GM18870 (cell line): ENCODE results near the gene ABCA7.

Experiments
- ATAC-seq: cut with Tn5 transposase; IDR thresholded peaks from one replicate; pipeline ENCODE4 v1.9.1; 2021; ENCODE audit warnings: moderate library complexity; ENCODE audit not compliant: unreplicated experiment

ABCA7 gene

DNA sequence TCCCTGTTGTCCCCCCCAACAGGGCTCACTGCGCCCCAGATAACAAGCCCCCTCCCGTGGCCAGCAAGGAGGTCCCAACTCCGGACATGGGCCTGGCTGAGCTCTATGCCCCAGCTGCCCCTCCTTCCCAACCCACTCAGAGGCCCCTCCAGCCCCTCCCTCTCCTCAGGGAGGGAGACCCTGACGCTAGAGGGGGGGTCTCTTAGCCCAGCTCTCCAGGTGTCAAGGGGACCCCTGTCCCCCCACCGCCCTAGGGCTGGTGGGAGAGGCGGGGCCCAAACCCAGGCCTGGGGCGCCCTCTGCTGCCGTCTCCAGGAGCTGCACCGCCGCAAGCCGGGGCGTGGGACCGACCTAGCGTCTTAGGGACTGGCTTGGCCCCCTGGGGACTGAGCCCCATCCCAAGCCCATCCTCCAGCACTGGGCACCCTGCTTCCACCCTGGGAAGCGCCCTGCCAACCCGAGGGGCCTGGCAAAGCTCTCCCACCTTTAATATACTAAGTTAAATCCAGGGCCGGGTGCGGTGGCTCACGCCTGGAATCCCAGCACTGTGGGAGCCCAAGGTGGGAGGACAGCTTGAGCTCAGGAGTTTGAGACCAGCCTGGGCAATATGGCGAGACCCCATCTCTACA is 38.3 kb upstream of the ABCA7 start:
- ATAC-seq: no peak

DNA sequence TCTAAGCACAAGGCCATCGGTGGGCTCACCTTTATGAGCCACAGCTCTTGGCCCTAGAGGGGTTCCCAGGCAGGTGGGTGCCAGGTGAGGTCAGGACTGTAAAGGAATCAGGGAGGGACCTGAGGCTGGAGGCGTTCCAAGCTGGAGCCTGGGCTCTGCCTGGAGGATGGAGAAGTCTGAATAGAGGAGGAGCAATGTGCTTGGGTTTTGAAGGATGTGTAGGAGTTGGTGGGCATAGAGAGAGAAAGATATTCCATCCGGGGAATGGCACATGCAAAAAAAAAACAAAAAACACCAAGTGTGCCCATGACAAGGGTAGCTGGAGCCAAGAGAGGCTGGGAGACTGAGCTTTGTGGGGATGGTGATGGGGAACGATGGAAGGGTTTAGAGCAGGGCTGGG is 37.3 kb upstream of the ABCA7 start:
- no peak for ATAC-seq

DNA sequence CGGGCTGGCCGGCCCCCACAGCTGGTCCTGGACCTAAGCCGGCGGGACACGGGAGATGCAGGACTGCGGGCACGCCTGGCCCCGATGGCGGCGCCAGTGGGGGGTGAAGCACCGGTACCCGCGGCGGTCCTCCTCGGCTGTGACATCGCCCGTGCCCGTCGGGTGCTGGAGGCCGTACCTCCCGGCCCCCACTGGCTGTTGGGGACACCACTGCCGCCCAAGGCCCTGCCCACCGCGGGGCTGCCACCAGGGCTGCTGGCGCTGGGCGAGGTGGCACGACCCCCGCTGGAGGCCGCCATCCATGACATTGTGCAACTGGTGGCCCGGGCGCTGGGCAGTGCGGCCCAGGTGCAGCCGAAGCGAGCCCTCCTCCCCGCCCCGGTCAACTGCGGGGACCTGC is 36.6 kb upstream of the ABCA7 start:
- no peak for ATAC-seq

DNA sequence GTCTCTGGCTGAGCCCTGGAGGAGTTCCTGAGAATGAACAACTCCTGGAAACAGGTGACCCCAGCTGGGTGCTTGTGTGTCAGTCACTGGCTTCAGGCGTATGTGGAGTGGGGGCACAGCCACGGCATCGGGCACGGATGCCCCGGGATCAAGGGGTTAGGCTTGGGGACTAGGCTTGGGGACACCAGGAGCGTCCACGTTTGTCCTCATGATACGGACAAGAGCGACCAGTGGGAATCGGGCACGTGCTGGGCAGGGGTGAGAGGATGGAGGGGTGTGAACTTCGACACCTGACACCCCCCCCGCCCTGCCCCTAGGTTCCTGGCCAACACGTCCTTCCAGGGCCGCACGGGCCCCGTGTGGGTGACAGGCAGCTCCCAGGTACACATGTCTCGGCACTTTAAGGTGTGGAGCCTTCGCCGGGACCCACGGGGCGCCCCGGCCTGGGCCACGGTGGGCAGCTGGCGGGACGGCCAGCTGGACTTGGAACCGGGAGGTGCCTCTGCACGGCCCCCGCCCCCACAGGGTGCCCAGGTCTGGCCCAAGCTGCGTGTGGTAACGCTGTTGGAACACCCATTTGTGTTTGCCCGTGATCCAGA is 35.6 kb upstream of the ABCA7 start:
- ATAC-seq: no peak

DNA sequence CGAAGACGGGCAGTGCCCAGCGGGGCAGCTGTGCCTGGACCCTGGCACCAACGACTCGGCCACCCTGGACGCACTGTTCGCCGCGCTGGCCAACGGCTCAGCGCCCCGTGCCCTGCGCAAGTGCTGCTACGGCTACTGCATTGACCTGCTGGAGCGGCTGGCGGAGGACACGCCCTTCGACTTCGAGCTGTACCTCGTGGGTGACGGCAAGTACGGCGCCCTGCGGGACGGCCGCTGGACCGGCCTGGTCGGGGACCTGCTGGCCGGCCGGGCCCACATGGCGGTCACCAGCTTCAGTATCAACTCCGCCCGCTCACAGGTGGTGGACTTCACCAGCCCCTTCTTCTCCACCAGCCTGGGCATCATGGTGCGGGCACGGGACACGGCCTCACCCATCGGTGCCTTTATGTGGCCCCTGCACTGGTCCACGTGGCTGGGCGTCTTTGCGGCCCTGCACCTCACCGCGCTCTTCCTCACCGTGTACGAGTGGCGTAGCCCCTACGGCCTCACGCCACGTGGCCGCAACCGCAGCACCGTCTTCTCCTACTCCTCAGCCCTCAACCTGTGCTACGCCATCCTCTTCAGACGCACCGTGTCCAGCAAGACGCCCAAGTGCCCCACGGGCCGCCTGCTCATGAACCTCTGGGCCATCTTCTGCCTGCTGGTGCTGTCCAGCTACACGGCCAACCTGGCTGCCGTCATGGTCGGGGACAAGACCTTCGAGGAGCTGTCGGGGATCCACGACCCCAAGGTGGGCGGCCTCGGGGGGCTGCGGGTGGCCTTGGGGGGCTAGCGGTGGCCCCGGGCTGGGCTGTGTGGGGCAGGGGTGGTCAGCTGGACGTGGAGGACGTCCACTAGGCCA is 34.9 kb upstream of the ABCA7 start:
- no peak for ATAC-seq

DNA sequence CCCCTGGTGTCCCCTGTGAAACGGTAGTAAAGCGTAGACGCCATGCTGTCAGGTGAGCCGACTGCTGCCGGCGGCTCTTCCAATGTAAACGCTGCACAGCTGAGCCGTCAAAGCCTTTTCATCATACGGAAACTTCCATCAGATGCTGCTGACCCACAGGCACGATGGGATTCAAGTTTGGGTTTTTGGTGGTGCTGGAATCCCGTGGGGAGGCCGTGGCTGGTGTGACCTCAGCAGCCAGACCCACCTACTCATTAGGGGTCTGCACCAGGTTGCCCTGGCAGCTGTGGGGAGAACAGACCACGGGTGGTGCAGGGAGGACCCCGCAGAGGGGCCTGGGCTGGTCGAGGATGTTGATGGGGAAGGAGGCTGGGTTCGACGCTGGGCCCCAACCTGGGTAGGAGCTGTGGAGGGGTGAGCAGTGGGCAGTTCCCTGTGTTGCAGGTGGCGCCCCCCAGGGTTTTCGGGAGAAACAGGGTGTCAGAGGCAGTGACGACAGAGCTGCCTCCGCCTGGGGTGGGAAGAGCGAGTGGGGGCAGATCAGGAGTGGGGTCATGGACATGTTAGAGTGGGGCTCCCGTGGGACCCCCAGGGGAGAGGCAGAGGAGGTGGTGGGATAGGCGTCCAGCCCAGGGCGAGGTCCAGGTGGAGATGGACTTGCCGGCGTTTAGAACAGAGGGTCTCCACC is 33.1 kb upstream of the ABCA7 start:
- no peak for ATAC-seq

DNA sequence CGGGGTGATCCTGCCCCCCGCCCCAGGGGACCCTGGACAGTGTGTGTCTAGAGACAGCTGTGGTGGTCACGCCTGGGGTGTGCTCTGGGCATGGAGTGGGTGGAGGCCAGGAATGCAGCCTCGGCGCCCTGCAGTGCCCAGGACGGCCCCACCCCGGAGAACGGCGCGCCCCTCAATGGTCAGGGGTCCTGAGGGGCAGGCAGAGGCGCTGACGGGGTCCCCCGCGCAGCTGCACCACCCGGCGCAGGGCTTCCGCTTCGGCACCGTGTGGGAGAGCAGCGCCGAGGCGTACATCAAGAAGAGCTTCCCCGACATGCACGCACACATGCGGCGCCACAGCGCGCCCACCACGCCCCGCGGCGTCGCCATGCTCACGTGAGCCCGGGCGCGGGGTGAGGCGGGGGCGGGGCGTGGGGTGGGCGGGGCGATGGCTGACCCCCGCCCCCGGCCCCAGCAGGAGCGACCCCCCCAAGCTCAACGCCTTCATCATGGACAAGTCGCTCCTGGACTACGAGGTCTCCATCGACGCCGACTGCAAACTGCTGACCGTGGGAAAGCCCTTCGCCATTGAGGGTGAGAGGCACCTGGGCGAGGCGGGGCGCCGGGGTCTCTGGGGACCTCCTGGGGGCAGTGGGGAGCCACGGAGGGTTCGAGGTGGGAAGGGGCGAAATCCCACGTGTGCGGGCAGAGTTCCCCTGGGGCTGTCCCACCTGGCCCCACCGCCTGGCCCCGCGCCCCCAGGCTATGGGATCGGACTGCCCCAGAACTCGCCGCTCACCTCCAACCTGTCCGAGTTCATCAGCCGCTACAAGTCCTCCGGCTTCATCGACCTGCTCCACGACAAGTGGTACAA is 32.3 kb upstream of the ABCA7 start:
- no peak for ATAC-seq

DNA sequence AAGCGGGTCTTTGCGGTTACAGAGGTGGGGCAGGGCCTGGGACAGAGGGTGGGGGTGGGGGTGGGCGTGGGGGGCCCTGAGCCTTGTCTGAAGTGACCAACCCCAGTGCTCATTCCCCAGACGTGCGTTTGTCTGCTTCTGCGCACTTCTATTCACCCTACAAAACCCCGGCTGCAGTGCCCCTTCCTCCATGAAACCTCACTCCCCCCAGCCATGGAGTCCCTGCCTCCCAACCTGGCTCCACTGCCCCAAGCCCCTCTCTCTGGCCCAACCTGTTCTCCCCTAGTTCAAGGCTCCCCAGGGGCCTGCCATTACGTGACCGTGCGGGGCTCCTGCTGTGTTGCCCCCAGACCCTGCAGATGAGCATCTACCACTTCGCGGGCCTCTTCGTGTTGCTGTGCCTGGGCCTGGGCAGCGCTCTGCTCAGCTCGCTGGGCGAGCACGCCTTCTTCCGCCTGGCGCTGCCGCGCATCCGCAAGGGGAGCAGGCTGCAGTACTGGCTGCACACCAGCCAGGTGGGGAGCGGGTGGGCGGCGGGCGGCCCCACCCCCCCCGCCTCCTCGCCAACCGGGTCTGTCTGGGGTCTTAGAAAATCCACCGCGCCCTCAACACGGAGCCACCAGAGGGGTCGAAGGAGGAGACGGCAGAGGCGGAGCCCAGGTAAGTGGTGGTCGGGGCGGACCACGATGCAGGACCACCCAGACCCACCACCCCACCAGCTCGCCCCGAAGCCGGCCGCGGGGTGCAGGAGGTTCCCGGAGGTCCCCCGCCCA is 31.5 kb upstream of the ABCA7 start:
- ATAC-seq: no peak

DNA sequence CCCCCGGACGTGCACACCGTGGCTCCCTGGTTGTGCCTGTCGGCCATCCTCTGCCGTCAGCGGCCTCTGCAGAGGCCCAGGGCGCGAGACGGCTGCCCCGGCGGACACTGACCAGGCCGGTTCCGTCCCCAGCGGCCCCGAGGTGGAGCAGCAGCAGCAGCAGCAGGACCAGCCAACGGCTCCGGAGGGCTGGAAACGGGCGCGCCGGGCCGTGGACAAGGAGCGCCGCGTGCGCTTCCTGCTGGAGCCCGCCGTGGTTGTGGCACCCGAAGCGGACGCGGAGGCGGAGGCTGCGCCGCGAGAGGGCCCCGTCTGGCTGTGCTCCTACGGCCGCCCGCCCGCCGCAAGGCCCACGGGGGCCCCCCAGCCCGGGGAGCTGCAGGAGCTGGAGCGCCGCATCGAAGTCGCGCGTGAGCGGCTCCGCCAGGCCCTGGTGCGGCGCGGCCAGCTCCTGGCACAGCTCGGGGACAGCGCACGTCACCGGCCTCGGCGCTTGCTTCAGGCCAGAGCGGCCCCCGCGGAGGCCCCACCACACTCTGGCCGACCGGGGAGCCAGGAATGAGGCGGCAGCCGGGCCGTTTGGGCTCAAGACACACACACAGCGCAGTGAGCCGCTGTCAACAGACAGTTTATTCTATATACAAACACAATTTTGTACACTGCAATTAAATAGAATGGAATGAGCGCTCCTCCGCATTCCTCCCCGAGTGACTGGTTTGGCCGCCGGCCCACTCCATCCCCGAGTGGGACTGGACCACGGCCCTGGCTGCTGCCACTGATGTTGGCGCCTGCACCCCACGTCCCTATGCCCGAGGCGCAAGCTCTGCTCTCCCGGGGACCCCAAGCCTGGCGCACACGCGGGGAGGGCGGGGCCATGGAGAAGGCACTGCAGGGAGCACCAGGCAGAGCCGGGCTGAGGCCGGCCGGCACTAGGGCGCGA is 30.6 kb upstream of the ABCA7 start:
- ATAC-seq: no peak

DNA sequence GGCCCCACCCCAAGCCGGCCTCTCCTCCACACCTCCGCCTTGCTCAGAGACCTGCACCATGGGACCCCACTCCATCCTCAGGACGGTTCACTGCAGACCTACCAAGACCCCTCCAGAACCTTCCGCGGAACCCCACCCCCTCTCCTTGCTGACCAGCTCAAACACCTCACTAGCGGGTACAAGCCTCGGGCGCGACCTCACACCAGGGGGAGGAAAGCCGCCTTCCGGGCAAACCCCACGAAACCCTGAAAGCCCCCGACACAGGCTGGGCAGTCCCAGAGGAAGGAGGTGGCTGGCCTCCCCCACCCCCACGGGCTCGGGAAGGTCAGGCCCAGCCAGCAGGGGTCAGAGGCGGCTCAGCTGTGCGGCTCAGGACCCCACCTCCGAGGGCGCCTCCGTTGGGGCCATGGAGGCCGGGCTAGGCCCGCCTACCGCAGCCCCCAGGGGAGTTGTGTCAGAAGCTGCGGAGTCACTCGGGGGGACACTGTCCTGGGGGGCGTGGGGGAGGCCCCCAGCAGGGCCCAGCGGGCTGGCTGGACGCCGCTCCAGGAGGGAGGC is 29.8 kb upstream of the ABCA7 start:
- no peak for ATAC-seq

DNA sequence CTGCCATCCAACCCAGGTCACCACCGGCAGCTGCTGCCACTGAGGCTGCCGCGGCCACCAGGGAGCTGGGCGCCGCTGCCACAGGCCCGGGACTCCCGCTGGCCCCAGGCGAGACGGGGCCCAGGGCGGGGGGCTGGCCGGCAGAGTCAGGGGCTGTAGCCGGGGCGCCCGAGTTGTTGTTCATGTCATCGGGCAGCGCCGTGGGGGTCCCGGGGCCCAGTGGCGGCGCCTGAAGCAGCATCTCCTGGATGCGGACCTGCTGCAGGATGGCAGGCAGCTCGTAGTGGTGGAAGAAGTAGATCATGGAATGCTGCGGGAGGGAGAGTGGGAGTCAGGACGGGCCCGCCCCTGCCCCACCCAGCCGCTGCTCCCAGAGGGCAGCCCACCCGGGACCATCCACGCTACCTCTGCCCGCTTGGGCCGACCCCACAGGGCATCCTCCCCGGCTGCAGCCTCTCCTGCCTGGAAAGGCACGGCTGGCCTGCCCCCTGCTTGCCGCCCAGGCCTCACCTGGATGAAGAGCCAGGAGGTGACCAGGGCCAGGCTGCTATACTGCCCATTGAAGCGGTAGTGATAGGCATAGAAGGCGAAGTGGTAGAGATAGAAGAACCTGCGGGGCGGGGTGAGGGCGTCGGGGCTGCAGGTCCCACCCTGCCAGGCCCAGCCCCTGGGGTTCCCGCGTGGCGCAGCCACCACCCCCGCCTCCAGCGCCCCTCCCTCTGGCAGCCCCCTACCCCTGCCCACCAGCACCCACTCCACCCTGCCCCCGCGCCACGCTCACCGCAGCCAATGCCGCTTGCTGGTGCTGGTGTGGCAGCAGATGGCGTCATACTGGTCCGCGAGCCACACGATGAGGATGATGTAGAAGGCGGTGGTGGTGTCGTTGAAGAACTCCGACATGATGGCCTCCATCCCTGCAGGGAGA is 29.1 kb upstream of the ABCA7 start:
- no peak for ATAC-seq

DNA sequence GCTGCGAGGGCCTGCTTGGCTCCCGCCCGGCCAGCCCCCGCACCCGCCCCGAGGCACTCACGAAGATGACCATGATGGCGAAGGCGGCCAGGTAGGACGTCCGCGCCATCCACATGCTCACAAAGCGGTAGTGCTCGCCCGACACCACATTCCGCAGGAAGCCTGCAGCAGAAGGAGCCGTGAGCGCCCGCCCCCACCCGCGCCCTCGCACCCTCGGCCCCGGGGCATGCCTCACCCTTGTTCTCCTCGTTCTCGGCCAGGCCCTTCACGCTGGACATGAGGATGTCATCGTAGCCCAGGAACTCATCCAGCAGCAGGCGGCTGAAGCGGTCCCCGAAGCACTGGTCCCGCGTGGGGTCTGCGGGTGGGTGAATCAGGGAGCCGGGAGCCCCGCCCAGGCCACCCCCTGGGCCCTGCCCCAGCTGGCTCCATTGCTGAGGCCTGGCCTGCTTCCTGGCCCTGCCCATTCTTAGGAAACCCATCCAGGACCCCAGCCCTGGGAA is 28.0 kb upstream of the ABCA7 start:
- no peak for ATAC-seq

DNA sequence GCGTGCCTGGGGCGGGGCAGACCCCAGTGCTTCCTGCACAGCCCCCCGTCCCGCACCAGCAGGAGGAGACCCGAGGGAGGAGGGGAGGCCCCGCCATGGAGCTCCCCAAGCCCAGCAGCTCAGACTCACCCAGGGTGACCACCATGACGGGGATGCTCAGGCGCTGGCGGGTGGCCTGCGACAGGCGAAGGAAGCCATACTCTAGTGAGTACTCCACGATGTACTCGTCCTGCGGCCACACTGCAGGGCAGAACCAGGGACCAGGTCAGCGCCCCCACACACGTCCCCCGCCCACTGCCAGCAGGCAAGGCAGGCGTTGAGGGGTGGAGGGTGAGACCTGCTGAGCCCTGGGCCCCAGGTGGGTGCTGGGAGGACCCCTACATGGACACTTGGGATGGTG is 27.6 kb upstream of the ABCA7 start:
- ATAC-seq: no peak

DNA sequence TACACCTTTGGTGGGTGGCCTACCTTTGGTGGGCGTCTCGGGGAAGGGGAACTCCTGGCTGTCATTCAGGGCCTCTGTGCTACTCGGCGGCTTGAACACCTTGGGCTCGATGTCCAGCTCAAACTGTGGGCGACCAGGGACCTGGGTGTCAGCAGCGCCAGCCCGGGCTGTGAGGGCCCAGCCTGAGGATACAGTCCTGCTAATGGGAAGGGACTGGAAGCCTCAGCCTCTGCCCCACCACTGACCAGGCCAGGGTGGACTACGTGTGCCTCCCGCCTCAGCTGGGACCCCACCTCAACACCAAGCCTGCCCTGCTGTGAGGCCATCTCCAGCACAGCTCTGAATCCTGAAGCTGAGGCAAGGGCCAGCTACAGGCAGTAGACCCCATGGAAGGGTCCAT is 26.7 kb upstream of the ABCA7 start:
- ATAC-seq: no peak

DNA sequence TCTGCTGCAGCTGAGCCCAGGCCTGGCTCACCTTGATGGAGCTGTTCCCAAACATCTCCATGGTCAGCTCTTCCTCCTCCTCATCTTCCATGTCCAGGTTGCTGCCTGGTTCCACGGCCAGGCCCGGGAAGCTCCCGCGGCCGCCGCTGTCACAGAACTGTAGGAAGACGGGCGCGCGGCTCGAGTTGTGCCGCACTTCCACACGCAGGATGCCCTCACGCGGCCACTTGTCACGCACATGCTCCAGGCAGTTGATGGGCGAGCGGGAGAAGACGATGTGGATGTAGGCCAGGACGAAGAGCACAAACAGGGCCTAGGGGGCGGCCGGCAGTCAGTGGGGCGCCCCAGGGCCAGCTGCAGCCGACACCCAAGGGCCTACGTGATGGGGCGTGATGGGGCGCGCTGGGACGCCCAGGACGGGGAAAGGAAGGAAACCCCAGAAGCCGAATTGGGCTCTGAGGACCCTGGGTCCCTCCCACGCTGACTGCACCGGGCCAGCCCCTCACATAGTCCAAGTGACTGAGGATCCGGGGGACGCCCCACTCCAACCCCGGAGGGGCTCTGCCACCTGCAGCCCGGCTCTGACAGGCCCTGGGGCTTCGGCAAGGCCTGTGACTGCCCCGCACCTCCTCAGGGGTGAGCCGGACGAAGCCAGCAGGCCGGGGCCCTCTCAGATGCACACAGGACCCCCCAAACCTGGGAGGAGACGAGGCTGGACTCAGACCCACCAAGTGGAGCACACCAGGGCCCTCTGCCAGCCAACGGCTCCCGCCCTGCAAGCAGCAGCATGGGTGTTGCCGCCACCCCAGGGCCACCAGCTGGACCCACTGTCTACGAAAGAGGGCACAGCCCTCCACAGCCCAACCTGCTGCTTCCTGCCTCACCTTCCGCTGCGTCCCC is 25.5 kb upstream of the ABCA7 start:
- ATAC-seq: no peak

DNA sequence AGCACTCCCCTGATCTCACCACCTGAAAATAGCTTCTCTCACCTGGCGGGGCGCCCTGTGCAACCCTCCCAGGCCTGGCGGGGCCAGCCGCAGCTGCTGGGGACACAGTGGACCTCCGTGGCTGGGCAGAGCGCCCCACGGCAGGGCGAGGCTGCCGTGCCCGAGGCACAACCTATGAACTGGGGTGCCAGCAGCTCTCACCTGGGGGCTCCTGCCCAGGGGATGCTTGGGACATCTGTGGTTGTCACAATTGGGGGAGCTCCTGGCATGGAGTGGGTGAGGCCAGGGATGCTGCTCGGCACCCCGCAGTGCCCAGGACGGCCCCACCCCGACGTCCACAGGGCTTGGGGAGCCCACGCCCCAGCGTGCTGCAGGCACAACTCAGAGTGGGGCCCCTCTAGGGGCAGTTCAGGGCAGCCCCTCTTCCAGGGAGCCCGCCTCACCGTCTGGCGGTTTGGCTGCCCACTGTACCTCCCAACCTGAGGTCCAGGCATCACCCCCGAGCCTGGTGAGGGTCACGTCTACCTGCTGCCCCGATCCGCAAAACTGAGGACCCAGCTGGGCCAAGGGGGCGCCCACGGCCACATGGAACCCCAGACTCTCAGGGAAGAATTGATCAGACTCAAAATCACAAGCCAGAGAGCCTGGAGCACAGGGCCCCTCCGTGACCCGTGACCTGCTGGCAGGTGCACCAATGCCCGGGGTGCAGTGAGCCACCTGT is 24.7 kb upstream of the ABCA7 start:
- ATAC-seq: no peak
